Measurements from ENCODE around the gene PROSER1. TPM values are rescaled to one million over a fixed set of nuclear protein-coding genes. Genes with fewer than 3 reads are reported as not detected.

Gene PROSER1
- total RNA-seq, result 5.2 and 10.6 TPM in 2 replicates

GRCh38 chr13:39037880-39038568 is at the start of gene PROSER1, which contains the start of gene NHLRC3:
PROSER1 (minus strand) TSS chr13:39038089; CDS start chr13:39037242, 847 bp downstream.
NHLRC3 (plus strand) TSS chr13:39038456; CDS start chr13:39038640, 184 bp downstream.

GRCh38 chr13:38990693-38991092 is 47.2 kb downstream of the PROSER1 start, which contains the start of gene STOML3:
STOML3 (minus strand) TSS chr13:38990831; CDS start chr13:38990721, 110 bp downstream.

Other genes with a start within 250 kb of the PROSER1 start
- not detected in 2 replicates for gene STOML3, start 47.3 kb downstream of the PROSER1 start, total RNA-seq
- 4.2 and 5.0 TPM in 2 replicates for gene NHLRC3, start 367 bp upstream of the PROSER1 start, total RNA-seq

Data from bronchus fibroblast of lung (primary cell).